DND-41 (cell line): Measurements from ENCODE around the gene FAM174C.

ENCODE experiments used
- ATAC-seq: fragments of 200-7000 bp; cut with Tn5 transposase; 3 replicates; pipeline ENCODE4 v1.9.1; 2021; ENCODE audit warnings: low read depth; ENCODE audit not compliant: insufficient read depth
- DNase-seq: peaks from one replicate; pipeline ENCODE4 v3.0.0-alpha.2; 2020
- H2AFZ ChIP-seq: 2 replicates; pipeline ENCODE4 v1.6.0; 2012; ENCODE audit warnings: low read depth, low read length
- H3K27ac ChIP-seq: 2 replicates; pipeline ENCODE4 v1.5.1; 2012; ENCODE audit warnings: low read length, inconsistent platforms
- H3K27me3 ChIP-seq: fragments of 200-600 bp; sonication (generic); 2 replicates; pipeline ENCODE4 v1.6.0; 2012; ENCODE audit warnings: low read length, mild to moderate bottlenecking, inconsistent platforms; ENCODE audit not compliant: insufficient read depth, poor library complexity
- H3K36me3 ChIP-seq: 2 replicates; pipeline ENCODE4 v1.5.1; 2012; ENCODE audit warnings: low read length, inconsistent platforms; ENCODE audit not compliant: insufficient read depth
- H3K4me1 ChIP-seq: 2 replicates; pipeline ENCODE4 v1.5.1; 2012; ENCODE audit warnings: mild to moderate bottlenecking, low read length; ENCODE audit not compliant: insufficient read depth
- H3K4me2 ChIP-seq: 2 replicates; pipeline ENCODE4 v1.6.0; 2012; ENCODE audit warnings: mild to moderate bottlenecking, moderate library complexity, low read length, inconsistent platforms; ENCODE audit not compliant: insufficient read depth
- H3K4me3 ChIP-seq, 2 experiments: fragments of 200-600 bp in 1 of 2; shearing (Covaris generic) in 1 of 2; 2 replicates each; pipeline ENCODE4 v1.5.1; 2012 to 2016; ENCODE audit warnings: inconsistent platforms in 2 of 2, low read length in 2 of 2, mild to moderate bottlenecking in 2 of 2, low read depth in 1 of 2, moderate library complexity in 1 of 2
- H3K79me2 ChIP-seq: 2 replicates; pipeline ENCODE4 v1.6.0; 2012; ENCODE audit warnings: low read length, inconsistent platforms; ENCODE audit not compliant: insufficient read depth
- H3K9ac ChIP-seq: 2 replicates; pipeline ENCODE4 v1.6.0; 2012; ENCODE audit warnings: low read depth, mild to moderate bottlenecking, inconsistent platforms, low read length, moderate library complexity
- H3K9me3 ChIP-seq: 2 replicates; pipeline ENCODE4 v1.5.1; 2012; ENCODE audit warnings: low read length, moderate library complexity, mild to moderate bottlenecking, inconsistent platforms; ENCODE audit not compliant: insufficient read depth, severe bottlenecking
- H4K20me1 ChIP-seq: 2 replicates; pipeline ENCODE4 v1.6.0; 2012; ENCODE audit warnings: low read length; ENCODE audit not compliant: insufficient read depth
- CTCF ChIP-seq: IDR thresholded peaks from 2 replicates; pipeline ENCODE4 v1.5.1; 2012; ENCODE audit warnings: borderline replicate concordance, low read length, moderate library complexity, mild to moderate bottlenecking; ENCODE audit not compliant: poor library complexity, severe bottlenecking; ENCODE audit errors: extremely low read depth
- EZH2 ChIP-seq: IDR thresholded peaks from 3 replicates; pipeline ENCODE4 v1.6.1; 2012; ENCODE audit warnings: borderline replicate concordance, low read depth, mild to moderate bottlenecking, moderate library complexity, low read length, inconsistent platforms; ENCODE audit not compliant: severe bottlenecking

FAM174C gene

DNA sequence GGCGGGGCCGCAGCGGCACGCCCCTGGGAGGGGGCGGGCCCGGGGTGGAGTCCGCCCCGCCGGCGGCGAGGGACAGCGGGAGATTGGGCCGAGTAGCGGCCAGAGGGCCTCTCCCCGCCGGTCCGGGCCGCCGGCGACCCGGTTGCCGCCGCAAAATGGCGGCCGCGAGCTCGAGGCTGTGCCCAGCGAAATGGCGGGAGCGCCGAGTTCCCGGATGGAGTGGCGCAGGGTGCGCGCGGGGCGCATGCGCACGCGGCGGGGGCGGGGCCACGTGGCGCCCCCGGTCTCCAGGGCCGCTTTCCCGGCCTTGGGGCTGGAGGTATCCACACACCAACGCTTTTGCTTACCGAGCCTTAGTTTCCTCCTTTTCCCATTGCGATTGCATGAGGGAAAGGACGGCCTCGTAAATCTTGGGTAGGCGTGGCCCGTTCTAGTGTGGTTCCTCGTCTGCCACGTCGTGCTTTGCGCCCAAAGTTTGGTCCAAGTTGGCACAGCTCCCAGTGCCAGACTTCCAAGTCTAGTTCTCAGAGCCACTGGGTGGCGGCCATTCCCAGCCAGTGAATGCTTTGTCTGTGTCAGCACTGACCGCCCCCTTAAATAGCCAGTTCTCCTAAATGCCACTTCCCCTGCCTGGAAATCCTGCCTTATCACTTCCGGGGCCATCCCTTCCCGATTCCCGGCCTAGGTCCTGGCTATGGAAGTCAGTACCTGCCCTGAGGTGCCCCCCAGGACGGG, 5.7 kb upstream of the FAM174C start:
- Histone ChIP-seq H3K27me3 (peaks cover 4% of the 10 kb centered on the region), H3K4me1 (peaks cover 73% of the 10 kb centered on the region), H4K20me1 (peaks cover 51% of the 10 kb centered on the region), H3K9ac (peak overlapping the region; percentile 90), H3K9me3 (no peaks in the 10 kb centered on the region), H3K4me3 (peak overlapping the region; percentile 79 to 95; a peak in 3 of 4 replicates), H3K4me2 (peak overlapping the region; percentile 83), H3K36me3 (peaks cover 51% of the 10 kb centered on the region), H2AFZ (no peak overlapping the region), H3K79me2 (peaks cover 54% of the 10 kb centered on the region), H3K27ac (peak overlapping the region; percentile 92)
- peak; percentile 89 for DNase-seq
- peak; percentile 43 for ATAC-seq
- TF ChIP-seq CTCF (no peak), EZH2 (no peak)

- DNase-seq (peak; percentile 38), ATAC-seq (no peak)
- H3K4me2 ChIP-seq = peak overlapping the region; percentile 83
- peak overlapping the region; percentile 90 for H3K9ac ChIP-seq
- no peak for TF ChIP-seq CTCF
- TF ChIP-seq EZH2 = no peak
- peaks cover 79% of the 10 kb centered on the region for H3K4me1 ChIP-seq
- peaks cover 56% of the 10 kb centered on the region for H3K79me2 ChIP-seq
- H3K36me3 ChIP-seq = peaks cover 57% of the 10 kb centered on the region
- no peak overlapping the region for H2AFZ ChIP-seq
- no peaks in the 10 kb centered on the region for H3K9me3 ChIP-seq
- peaks cover 56% of the 10 kb centered on the region for H4K20me1 ChIP-seq
- peaks cover 4% of the 10 kb centered on the region for H3K27me3 ChIP-seq
- H3K4me3 ChIP-seq = peak overlapping the region; percentile 79 to 95; a peak in 3 of 4 replicates
- peak overlapping the region; percentile 92 for H3K27ac ChIP-seq
Measured at GRCh38 chr19:1270213-1270853, 5.0 kb upstream of the FAM174C start.

GRCh38 chr19:1270854-1271527, 4.3 kb upstream of the FAM174C start:
- Histone ChIP-seq H3K4me1 (peaks cover 80% of the 10 kb centered on the region), H2AFZ (no peak overlapping the region)

More at GRCh38 chr19:1270854-1271527, 4.3 kb upstream of the FAM174C start:
- H3K27ac ChIP-seq = peak overlapping the region; percentile 92
- DNase-seq (no peak), ATAC-seq (no peak)
- H3K27me3 ChIP-seq = peaks cover 4% of the 10 kb centered on the region
- H3K4me3 ChIP-seq = peak overlapping the region in 1 of 2 experiments; percentile 95; a peak in 2 of 4 replicates
- H3K4me2 ChIP-seq = peak overlapping the region; percentile 83
- TF ChIP-seq CTCF (no peak), EZH2 (no peak)
- peak overlapping the region; percentile 90 for H3K9ac ChIP-seq
- H3K9me3 ChIP-seq = no peaks in the 10 kb centered on the region
- peaks cover 57% of the 10 kb centered on the region for H4K20me1 ChIP-seq
- peaks cover 58% of the 10 kb centered on the region for H3K79me2 ChIP-seq
- peaks cover 57% of the 10 kb centered on the region for H3K36me3 ChIP-seq
